ENCODE data around the gene MFAP3L.

DNA sequence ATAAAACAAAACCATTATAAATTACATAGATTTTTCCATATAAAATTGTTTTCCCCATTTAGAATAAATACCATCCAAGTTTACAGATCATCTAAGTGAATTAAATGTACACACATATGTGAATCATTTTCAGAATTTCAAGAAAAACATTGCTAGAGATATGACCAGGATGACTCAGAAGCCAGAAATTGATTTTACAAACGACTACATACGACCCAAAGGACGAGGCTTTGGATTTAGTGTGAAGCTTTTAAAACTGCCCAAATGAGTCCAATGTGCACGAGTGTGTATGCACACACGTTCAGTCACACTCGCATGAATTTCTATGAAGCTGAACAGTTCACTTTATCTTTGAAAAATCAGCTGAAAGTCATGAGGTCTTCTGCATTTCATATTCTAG, 37.9 kb downstream of the MFAP3L start:
- TF ChIP-seq, protein P1, sequence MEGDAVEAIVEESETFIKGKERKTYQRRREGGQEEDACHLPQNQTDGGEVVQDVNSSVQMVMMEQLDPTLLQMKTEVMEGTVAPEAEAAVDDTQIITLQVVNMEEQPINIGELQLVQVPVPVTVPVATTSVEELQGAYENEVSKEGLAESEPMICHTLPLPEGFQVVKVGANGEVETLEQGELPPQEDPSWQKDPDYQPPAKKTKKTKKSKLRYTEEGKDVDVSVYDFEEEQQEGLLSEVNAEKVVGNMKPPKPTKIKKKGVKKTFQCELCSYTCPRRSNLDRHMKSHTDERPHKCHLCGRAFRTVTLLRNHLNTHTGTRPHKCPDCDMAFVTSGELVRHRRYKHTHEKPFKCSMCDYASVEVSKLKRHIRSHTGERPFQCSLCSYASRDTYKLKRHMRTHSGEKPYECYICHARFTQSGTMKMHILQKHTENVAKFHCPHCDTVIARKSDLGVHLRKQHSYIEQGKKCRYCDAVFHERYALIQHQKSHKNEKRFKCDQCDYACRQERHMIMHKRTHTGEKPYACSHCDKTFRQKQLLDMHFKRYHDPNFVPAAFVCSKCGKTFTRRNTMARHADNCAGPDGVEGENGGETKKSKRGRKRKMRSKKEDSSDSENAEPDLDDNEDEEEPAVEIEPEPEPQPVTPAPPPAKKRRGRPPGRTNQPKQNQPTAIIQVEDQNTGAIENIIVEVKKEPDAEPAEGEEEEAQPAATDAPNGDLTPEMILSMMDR (tag by site-specific recombination; IDR thresholded peaks at IDR 0.05) = no peak
- no peak for TF ChIP-seq ZNF335 (tag by site-specific recombination; conservative IDR thresholded peaks at IDR 0.05)

Data from HEK293 (cell line).